C4-2B (cell line): ENCODE measurements around the gene RALGAPA2.

ENCODE experiments used
- CTCF ChIP-seq: fragments of 450-650 bp; conservative IDR thresholded peaks from 2 replicates; pipeline ENCODE4 v1.5.1; 2017; ENCODE audit warnings: mild to moderate bottlenecking
- ZFX ChIP-seq: fragments of 450-650 bp; IDR thresholded peaks from 2 replicates; pipeline ENCODE4 v1.6.1; 2017

- TF ChIP-seq CTCF (no peak), ZFX (no peak)
Measured at GRCh38 chr20:20367575-20368417, 344.6 kb downstream of the RALGAPA2 start, which contains the start of gene INSM1.
